ENCODE results near the gene UNC119.

GRCh38 chr17:28499364-28499664 lies 53.1 kb downstream of the UNC119 start:
- TF ChIP-seq CTCF (IDR thresholded peaks at IDR 0.05; ENCODE audit: low read depth, low read length, poor library complexity, severe bottlenecking) (no peak), EZH2phosphoT487 (IDR thresholded peaks at IDR 0.05; ENCODE audit: borderline replicate concordance, low read length) (no peak)
